Measurements from ENCODE around the gene TASOR2.

- no peak for TF ChIP-seq USF1 (CRISPR knock-in tag; IDR thresholded peaks at IDR 0.05)
- TF ChIP-seq ZNF277 (CRISPR knock-in tag; IDR thresholded peaks at IDR 0.05; ENCODE audit: borderline replicate concordance), result no peak
- no peak for TF ChIP-seq ELF4 (CRISPR knock-in tag; IDR thresholded peaks at IDR 0.05)
- no peak for TF ChIP-seq CBFB (CRISPR knock-in tag; IDR thresholded peaks at IDR 0.05)
- TF ChIP-seq PREB (CRISPR knock-in tag; IDR thresholded peaks at IDR 0.05), result no peak
- TF ChIP-seq ZNF436 (CRISPR knock-in tag; IDR thresholded peaks at IDR 0.05), result no peak
- TF ChIP-seq MTA1 (IDR thresholded peaks at IDR 0.05; ENCODE audit: borderline replicate concordance), result no peak
Measured at GRCh38 chr10:5654218-5654755, 30.4 kb upstream of the TASOR2 start.

All from K562 (cell line).